Measurements from ENCODE around the gene ASIC2.

Gene ASIC2

DNA sequence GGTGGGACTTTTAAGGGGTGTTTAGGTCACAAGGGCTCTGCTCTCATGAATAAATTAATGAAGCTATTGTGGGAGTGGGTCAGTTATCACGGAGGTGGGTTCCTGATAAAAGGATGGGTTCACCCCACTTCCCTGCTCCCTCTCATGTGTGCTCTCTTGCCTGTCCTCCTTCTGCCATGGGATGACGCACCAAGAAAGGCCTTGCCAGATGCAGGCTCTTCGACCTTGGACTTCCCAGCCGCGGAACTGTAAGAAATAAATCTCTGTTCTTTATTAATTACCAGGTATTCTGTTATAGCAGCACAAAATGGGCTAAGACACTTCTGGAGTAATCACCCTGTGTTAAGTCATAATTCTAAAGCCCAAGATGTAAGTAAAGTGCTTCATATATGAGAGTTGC, 141.5 kb downstream of the ASIC2 start:
- DNase-seq: no peak

DNA sequence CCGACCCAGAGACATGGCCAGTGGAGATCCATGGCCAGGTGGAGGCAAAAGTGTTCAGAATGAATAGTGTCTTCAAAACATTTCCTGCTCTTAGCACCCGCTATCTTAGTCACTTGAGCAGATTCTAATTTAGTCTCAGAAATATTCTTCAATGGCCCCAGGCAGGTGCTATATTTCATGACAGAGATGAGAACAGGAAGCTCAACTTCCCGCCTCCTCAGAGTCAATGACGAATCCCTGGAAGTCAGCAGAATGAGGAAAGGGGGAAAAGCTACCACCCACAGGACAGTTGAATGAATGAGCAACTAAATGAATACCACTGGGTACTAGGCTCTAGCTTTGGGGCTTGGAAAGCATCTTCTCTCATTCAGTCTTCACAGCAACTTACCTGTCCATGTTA, 147.2 kb downstream of the ASIC2 start:
- DNase-seq: no peak

GRCh38 chr17:33144837-33145236, 148.3 kb downstream of the ASIC2 start:
- DNase-seq: no peak

GRCh38 chr17:33142705-33143299, 150.3 kb downstream of the ASIC2 start:
- no peak for DNase-seq

DNA sequence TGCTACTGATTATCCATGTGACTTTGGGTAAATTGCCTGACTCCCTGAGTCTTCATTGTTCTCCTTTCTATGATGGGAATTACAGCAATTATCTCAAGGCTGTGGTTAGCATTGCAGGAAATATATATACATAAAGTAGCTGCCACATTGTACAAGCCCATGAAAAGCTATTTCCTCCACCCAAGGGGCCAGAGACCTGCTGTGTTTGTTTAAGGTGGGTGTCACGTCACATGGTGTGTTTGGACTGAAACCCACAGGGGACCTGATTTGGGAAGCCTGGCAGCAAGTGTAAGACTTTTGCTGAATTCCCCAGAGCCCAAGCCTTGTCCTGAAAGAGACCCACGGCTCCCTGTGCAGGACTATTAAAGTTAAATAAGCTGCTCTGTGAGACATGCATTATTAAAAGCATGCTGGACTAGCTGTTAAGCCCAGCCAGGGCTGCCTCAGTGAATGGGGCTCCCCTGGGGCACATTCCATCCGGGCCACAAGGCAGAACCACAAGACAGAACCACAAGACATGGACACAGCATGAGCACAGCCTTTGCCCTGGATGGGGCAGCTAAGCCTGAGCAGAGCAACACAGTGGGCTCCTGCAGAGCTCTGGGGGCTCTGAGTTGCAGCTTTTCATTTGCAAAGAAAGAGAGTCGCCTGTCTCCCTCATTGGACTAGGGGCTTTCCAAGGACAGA, 152.5 kb downstream of the ASIC2 start:
- DNase-seq: no peak

GRCh38 chr17:33138627-33139026, 154.5 kb downstream of the ASIC2 start:
- no peak for DNase-seq

GRCh38 chr17:33137426-33137825, 155.7 kb downstream of the ASIC2 start:
- DNase-seq: peak; percentile 69

- no peak for DNase-seq
Observed at GRCh38 chr17:33135691-33136090, 157.4 kb downstream of the ASIC2 start.

- DNase-seq: peak; percentile 81
Observed at GRCh38 chr17:33131620-33132019, 161.5 kb downstream of the ASIC2 start.

DNA sequence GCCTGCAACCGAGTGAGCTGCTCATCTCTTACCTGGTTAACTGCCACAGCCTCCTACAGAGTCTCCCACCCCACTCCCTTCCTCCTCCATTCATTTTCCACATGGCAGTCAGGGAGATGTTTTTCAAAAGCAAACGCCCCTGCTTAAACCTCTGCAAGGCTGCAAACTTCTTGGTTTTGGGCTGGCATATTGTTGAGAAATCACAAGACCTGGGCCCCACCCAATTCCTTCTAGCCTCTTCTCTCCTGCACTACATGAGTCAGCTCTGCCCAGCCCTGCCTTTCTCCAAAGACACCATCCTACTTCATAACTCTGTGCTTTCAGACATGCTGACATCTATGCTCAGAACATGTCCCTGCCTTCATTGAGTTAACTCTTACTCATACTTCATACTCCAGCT, 165.4 kb downstream of the ASIC2 start:
- no peak for DNase-seq

DNA sequence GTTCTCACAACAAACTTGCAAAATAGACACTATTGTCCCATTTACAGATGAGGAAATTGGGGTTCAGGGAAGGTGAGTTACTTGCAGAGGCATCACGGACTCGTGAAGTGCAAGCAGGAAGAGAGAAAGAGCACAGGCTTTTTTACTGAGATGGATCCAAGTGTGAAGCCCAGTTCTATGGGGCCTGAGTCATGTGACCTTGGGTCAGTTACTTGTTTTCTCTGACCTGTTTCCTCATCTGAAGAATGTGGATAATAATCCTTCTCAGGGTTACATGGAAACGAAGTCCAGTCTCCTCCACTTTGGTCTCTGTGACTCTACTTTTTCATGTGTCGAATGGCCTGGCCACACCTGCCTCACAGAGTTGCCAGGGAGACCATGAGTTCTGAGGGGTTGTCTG, 167.0 kb downstream of the ASIC2 start:
- DNase-seq: no peak

DNA sequence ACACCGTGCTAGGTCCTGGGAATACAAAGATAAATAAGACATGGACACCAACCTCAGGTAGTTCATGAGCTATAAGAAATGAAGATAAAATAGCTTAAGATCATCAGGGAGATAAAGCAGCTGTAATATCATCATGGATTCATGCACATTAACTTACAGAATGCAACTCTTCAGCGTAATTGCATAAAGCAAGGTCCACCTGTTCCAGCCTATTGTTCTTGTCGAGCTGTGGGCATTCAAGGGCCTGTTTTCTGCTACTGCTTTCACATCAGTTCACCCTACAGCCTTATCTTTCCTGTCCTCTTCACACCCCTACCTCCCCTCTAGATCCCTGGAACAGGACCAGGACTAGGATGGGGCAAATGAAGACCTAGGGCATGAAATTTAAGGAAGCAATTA, 167.5 kb downstream of the ASIC2 start:
- DNase-seq: no peak

DNA sequence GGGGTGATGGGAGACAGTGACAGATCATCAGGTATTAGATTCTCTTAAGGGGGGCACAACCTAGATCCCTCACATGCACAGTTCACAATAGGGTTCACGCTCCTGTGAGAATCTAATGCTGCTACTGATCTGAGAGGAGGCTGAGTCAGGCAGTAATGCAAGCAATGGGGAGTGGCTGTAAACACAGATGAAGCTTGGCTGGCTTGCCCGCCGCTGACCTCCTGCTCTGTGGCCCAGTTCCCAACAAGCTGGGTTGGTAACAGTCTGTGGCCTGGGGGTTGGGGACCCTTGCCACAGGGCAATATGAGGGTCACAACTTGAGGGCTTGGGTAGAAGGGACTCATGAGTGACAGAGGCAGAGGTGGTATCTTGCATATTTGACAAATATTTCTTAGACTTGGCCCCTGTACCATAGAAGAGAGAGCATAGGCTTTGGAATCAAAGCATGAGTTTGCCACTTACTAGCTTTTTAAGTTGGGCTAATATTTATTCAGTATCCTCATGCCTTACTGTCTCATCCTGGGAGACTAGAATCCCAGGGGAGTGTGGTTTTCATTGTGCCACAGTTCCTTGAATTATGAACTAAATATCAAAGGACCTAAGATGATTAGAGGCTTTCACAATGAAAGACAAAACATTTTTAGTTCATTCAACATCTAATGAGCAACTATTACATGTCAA, 168.1 kb downstream of the ASIC2 start:
- no peak for DNase-seq

GRCh38 chr17:33124185-33124584, 168.9 kb downstream of the ASIC2 start:
- DNase-seq: no peak

DNA sequence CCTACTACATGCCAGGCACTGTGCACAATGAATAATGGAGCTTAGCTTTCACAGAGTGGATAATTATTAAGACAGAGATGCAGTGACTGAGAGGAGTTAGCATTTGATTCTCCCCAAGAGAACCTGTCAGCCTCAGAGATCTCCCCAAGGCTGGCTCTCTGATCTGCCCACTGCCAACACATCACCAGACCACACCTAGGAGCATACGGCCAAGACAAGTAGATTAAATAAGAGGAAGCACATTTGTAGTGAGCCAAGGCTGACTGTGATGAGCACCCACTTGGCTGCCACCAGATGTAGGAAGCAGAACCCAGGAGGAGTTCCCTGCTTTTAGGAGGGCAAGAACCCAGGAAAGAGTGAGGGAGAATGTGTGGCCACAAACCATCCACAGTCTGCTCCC, 171.3 kb downstream of the ASIC2 start:
- DNase-seq: no peak

- DNase-seq: no peak
Observed at GRCh38 chr17:33121272-33121671, 171.8 kb downstream of the ASIC2 start.

DNA sequence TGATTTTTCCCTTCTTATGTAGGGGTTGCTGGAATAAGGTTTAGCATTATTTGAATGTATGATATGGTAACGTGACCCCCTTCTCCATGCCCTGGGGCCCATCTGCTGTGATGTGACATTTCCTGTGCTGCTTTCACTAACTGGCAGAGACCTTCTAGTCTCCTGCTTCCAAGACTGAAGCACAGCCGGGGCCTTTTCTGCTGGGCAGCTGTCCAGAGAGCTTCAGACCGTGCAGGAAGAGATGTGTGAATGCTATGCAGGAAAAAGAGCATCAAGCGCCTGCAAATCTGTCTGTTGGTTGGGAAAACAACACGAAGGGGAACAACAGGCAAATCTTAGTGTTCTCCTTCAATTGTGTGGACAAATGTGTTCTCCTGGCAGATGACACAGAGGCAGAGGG, 173.0 kb downstream of the ASIC2 start:
- DNase-seq: no peak

DNA sequence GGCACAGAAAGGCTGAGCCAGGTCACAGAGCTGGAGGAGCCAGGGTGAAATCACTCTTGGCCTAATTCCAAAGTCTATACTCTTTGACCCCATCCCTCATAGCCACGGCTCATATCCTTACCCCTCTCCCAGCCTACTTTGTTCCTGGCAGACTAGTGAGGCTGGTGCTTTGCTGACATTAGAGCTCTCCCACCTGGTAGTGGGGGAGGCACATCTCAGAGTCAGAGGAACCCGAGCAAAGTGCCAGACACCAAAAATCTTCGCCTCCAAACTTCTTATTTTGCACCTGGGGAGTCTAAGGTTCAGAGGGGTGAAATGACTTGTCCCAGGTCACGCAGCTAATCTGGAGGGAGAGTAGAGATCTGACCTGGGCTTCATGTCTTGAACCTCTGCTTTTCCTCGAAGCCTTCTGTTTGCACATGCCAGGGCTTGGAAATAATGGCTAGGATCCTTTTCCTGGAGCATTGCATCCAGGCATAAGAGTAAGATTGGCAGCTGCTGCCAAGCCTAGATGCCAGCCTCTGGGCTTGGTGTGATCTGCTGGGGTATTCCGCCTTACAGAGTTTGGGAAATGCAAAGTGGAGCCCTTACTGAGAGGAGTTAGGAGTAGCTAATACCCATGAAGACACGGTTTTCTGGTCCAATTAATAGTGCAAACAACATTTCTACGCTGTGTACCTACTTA, 174.6 kb downstream of the ASIC2 start:
- no peak for DNase-seq

DNA sequence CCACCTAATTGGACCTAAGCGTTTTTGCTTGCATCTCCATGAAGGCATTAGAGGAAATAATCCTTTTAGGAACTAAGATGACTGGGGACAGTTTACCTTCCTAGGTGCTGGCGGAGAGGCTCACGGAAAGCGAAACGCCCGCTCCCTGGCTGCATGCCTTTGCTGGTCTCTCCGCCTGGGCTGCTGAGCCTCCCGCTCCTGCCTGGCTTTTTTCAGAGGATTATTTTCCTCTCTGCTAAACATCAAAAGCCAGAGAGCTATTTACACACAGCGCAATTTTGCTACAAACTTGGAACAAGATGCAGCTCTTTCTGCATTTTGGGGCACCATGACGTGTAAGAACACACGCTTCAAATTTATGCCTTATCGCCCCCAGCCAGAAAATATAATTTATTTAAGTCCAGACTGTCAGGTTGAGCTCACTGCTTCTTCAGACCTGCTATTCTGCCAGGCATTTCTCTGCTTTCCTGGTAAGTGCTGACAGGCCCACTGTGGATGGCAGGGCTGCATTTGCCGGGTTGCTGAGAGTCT, 177.0 kb downstream of the ASIC2 start:
- no peak for DNase-seq

- DNase-seq: no peak
Observed at GRCh38 chr17:33115366-33115765, 177.7 kb downstream of the ASIC2 start.

GRCh38 chr17:33113991-33114370, 179.1 kb downstream of the ASIC2 start:
- no peak for DNase-seq

DNA sequence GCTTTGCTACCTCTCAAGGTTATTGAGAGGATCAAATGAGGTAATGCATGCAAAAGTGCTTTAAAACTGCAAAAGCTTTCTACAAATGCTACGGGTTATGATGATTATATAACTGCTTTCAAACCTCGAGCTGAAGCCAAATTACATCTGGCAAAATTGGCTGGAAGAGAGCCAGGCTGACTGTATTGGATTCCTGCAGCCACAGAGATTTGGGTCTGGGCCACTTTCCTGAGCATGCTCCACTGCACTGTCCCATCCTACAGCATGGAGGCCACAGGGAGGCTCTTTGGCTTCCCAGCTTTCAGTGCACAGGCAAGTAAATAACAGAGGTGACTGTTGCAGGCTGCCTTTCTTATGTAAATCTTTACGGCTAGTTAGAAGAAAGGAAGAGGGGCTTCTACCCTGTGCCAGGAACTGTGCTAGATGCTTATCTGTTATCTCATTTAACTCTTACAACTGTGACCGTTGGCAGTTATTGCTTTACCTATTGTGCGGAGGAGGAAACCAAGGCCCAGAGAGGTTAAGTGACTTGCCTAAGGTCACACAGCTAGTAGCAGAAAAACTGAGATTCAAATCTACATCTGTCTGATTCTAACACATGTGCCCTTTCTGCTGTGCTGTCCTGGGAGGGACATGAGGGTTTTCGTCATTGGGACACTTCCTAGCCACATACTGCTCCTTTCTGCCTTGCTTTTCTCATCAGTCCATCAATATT, 179.7 kb downstream of the ASIC2 start:
- DNase-seq: no peak

GRCh38 chr17:33112763-33113162, 180.3 kb downstream of the ASIC2 start:
- DNase-seq: no peak
